GM10847 (cell line): ENCODE results near the gene RNFT1.

Experiments used
- POLR2A ChIP-seq: IDR thresholded peaks from 2 replicates; pipeline ENCODE4 v1.6.1; 2011; ENCODE audit not compliant: insufficient read length; ENCODE audit errors: extremely low read depth

The RNFT1 gene, protein sequence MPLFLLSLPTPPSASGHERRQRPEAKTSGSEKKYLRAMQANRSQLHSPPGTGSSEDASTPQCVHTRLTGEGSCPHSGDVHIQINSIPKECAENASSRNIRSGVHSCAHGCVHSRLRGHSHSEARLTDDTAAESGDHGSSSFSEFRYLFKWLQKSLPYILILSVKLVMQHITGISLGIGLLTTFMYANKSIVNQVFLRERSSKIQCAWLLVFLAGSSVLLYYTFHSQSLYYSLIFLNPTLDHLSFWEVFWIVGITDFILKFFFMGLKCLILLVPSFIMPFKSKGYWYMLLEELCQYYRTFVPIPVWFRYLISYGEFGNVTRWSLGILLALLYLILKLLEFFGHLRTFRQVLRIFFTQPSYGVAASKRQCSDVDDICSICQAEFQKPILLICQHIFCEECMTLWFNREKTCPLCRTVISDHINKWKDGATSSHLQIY

DNA sequence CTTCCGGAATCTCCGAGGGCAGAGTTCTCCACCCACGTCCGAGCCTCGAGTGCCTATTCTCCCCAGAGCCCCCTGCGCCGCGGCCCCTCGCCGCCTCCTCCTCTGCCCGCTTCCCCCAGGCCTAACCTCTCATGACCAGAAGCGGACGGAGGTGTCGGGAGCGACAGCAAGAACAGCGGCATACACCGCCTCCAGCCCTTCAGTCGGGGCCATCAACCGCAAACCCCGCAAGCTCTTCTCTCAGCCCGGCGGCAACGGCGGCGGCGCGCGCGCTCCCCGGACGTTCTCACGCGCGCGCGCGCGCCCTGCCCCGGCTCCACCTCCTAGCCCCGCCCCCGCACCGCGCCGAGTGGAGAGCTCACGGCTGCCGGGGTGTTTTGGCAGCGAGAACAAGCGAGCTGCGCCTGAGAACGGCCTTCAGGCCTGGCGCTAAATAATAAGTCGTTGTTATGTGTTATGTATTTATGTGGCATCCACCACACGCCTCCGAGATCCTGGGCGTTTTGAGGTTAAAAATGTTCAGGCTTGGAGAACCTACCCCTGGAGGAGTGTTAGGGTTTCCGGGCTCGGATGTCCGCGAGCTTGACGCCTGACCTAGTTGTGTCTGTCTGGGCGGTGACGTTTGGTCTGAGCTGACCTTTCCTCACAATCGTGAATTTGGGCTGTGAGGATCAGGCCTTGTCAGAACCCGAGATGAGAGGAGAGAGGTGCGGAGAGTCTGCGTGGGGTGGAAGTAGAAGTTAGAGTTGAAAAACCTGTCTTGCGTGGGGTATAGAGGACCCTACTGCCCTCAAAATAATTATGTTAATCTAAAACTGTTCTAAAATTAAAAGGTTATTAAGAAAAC, at the start of gene RNFT1:
RNFT1 (minus strand) TSS at position 259 of the 847 bp plus-strand sequence; CDS start at position 182, 77 bp downstream.
- peak; percentile 57 for TF ChIP-seq POLR2A

DNA sequence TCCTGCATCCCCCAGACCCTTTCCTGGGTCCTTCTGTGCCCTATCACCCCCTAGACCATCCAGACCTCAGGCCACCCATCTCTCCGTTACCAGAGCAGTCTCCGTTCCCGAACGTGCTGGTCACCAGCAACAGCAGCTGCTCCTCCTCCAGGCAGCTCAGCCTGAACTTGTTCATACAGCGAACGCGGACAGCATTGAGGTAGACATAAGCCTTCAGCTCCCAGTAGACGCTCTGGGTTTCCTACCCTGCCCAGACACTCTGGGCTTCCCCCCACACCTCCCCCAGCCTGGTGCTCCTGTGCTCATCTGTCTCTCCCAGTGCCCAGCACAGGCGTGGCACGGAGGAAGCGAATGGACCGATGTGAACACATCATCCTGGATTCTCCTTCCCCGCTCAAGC, 41.6 kb upstream of the RNFT1 start:
- TF ChIP-seq POLR2A, result no peak

DNA sequence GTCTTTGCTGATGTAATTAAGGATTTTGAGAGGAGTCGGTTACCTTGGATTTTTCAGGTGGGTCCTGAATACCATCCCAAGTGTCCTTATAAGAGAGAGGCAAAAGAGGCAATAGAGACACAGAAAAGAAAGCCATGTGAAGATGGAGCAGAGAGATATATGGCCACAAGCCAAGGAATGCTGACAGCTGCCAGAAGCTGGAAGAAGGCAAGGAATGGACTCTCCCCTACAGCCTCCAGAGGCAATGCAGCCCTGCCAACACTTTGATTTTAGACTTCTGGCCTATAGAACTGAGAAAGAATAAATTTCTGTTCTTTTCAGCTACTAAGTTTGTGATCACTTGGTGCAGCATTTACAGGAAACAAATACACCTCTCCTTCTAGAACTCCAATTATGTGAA, 8.2 kb upstream of the RNFT1 start:
- TF ChIP-seq POLR2A, result no peak

DNA sequence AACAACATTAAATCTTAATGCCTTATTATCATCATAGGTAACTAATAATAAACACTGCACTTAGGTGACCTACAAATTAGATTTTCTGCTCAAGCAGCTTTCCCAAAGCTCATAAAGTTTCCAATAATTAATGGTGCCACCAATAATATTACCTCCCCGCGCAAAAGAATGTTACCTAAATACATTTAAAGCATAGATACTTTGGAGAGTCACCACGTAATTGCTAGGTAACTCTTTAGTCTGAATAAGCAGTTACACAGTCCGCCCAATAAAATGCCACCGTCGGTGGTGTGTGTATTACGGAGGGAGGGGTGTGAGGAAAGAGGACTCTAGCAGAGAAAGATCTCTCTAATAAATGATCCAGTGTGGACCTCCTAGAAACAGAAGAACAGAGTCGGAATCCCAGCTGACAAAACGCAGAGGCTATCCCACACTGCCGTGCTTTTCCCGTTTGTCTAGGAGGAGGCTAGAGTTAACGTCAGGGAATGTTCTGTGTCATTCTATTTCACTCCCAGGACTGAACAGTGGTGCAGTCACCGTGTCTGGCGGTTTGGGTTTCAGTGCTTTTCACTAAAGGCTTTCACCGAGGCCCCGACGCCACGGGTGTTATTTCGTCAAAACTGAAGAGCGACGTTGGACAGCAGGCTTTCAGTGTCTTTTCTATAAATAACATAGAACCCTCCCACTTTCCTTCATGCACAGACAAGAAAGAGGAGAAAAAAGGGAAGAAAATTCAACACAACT, 630 bp downstream of the RNFT1 start:
- no peak for TF ChIP-seq POLR2A

DNA sequence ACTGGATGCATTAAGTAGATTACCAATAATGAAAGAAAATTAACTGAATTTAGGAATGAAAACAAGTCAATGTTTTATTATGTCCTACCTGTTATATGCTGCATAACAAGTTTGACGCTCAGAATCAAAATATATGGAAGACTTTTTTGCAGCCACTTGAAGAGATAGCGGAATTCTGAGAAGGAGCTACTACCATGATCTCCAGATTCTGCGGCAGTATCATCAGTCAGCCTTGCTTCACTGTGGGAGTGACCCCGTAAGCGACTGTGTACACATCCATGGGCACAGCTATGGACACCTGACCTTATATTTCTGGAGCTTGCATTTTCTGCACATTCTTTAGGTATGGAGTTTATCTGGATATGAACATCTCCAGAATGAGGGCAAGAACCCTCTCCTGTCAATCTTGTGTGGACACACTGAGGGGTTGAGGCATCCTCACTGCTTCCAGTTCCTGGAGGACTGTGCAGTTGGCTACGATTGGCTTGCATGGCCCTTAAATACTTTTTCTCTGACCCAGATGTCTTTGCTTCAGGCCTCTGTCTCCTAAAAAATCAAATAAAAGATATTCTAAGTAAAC, 1.7 kb downstream of the RNFT1 start:
- no peak for TF ChIP-seq POLR2A

DNA sequence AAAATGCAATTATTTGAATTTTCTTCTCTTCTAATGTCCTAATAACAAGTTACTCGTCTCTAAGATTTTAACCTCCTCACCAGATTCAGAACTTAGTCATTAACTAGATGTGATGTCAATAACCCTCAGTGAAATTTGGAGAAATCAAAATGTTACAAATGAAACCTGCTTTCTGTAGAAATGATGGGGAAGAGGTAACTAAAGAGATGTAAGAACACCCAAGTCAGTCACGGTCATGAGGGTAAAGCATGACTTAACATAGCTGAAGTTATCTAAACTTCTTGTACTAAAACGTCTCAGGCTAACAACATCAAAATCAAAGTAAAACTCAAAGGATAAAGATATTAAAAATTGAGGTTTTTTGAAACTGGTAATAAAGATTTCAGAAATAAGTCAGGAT, 9.7 kb downstream of the RNFT1 start:
- TF ChIP-seq POLR2A, result no peak

DNA sequence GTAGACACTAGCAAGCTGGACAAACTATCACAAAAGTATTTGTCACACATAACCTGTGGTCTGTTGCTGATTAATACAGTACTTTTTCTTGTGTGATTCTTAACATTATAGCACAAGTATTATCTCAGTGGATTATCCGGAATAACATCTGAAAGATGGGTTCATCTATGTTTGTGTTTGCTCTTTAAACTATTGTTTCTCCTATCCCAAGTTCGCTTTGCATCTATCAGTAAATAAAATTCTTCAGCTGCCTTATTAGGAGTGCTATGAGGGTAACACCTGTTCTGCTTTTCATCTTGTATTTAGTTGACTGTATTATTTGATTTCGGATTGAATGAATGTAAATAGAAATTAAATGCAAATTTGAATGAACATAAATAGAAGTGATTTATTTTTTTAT, 14.5 kb downstream of the RNFT1 start:
- no peak for TF ChIP-seq POLR2A

DNA sequence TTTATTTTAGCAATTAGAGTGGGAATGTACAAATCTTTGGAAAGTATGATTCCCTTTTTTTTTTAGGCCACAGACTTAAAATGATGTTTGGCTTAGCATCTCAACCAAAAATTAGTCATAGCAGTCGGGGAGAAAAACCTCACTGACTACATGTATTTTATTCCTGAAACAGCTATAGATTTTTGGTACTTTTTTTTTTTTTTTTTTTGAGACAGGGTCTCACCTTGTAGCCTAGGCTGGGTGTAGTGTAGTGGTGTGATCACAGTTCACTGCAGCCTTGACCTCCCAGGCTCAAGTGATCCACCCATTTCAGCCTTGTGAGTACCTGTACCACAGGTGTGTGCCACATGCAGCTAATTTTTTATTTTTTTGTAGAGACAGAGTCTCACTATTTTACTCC, 23.4 kb downstream of the RNFT1 start:
- TF ChIP-seq POLR2A, result no peak

DNA sequence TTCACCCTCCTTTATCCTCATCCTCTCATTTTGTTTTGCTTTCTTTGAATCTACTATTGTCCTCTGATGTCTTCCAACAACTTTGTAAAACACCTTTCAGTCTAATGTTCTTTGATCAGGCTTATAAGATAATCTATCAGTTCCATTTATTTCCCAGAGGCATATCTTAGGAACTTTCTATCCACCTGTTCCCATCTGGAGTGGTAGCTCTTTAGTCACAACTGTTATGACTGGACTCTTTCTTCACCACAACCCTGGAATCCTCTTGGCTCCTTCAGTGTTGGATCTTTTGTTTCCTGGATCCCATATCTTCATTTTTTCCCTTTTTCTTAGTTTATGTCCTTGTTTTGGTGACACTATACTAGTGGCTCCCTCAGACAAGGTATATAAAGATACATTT, 48.1 kb downstream of the RNFT1 start:
- TF ChIP-seq POLR2A, result no peak

DNA sequence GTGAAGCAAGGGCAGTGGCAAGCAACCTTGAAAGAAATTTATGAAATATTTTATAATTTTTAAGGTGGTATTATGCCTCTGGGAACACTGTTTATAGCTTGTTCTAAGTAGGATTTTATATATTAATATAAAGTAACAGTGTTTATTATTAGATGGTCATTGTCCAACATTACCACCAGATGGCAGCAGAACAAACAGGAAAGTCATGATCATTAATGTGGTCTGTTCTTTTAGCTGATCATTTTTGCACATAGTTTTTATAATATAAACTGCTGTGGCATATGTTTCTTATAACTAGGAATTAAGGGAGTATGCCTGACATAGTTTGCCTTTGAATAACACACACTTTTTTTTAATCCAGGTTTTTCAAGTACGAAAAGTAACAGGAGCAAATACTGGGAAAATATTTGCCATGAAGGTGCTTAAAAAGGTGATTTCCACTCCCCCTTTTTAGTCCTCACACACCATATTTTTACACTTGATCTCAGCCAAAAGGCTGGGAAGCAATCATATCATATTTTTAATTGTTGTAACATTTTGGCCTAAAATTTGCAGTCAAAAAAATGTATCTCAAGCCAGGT, 50.2 kb downstream of the RNFT1 start:
- TF ChIP-seq POLR2A, result no peak

DNA sequence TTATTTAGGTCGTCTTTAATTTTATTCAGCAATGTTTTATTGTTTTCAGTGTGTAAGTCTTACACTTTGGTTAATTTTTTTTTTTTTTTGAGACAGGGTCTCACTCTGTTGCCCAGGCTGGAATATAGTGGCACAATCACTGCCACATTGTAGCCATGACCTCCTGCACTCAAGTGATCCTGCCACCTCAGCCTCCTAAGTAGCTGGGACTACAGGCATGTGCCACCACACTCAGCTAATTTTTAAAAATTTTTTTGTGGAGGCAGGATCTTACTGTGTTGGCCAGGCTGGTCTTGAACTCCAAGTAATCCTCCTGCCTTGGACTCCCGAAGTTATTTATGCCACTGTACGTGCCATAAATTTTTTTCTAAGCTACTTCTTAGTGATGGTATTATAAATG, 57.1 kb downstream of the RNFT1 start:
- TF ChIP-seq POLR2A, result no peak

DNA sequence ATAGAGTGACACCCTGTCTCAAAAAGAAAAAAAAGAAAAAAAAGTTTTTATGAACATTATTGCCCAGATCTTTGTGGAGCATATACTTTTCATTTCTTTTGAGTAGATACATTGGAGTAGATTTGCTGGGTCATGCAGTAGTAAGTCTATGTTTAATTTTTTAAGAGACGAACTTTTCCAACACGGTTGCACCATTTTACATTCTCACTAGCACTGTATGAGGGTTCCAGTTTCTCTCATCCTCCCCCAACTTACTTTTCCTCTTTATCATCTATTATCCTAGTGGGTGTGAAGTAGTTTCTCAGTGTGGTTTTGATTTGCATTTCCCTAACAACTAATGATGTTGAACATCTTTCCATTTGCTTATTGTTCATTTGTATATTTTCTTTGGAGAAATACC, 61.1 kb downstream of the RNFT1 start:
- no peak for TF ChIP-seq POLR2A
